GM12878 (cell line): ENCODE results near the gene FERMT2. TPM values are rescaled to one million over a fixed set of nuclear protein-coding genes. Genes with fewer than 3 reads are reported as not detected.

Source experiments
- ATAC-seq: fragments of 200-7000 bp; cut with Tn5 transposase; 3 replicates; pipeline ENCODE4 v1.9.1; 2020; ENCODE audit warnings: mild to moderate bottlenecking, moderate library complexity
- BruUV-seq: library from RNA; stranded (reverse); fragments of 400-500 nt; replicated peaks from 2 replicates; lab custom pipeline; 2021; lab: Mats Ljungman, UMichigan
- CTCF ChIA-PET: fragments of 300-600 bp; sonication (Branson Sonifier 250); formaldehyde crosslinking; extraction: SDS; loops from one replicate; lab custom pipeline; 2021; ENCODE audit warnings: inconsistent platforms; lab: Yijun Ruan, JAX
- POLR2A ChIA-PET: fragments of 350-600 bp; formaldehyde crosslinking; extraction: SDS; loops from one replicate; lab custom pipeline; 2021; ENCODE audit warnings: inconsistent platforms; lab: Charles Lee
- RAD21 ChIA-PET: fragments of 300-600 bp; sonication (Branson Sonifier 250); formaldehyde crosslinking; loops from one replicate; lab custom pipeline; 2023; ENCODE audit warnings: antibody characterized with exemption; ENCODE audit not compliant: unreplicated experiment; lab: Charles Lee
- SMC1A ChIA-PET: fragments of 300-600 bp; sonication (Branson Sonifier 250); formaldehyde crosslinking; loops from one replicate; lab custom pipeline; 2023; ENCODE audit not compliant: unreplicated experiment, uncharacterized antibody; lab: Charles Lee
- DNase-seq: peaks from one replicate; pipeline ENCODE4 v3.0.0-alpha.2; 2011; ENCODE audit warnings: low read depth, low spot score
- FAIRE-seq: peaks from 3 replicates; lab custom pipeline; 2011; peaks lifted over from hg19 to GRCh38; lab: Jason Lieb, UNC
- H2AFZ ChIP-seq: 2 replicates; pipeline ENCODE4 v1.6.0; 2011; ENCODE audit warnings: low read depth, low read length, control low read depth; ENCODE audit not compliant: control insufficient read depth
- H3K27ac ChIP-seq: 2 replicates; pipeline ENCODE4 v1.5.1; 2011; ENCODE audit warnings: control low read depth; ENCODE audit not compliant: control insufficient read depth, insufficient read depth
- H3K27me3 ChIP-seq, 2 experiments: replicated peaks in 1 of 2; 2 replicates each; pipeline versions ENCODE4 v1.6.0 to v1.6.1; 2011; ENCODE audit warnings: low read length in 1 of 2; ENCODE audit not compliant: control insufficient read depth in 2 of 2, insufficient read depth in 2 of 2
- H3K36me3 ChIP-seq, 2 experiments: 2 replicates each; pipeline ENCODE4 v1.5.1; 2011; ENCODE audit warnings: low read length in 1 of 2; ENCODE audit not compliant: control insufficient read depth in 2 of 2, insufficient read depth in 2 of 2
- H3K4me1 ChIP-seq: 2 replicates; pipeline ENCODE4 v1.6.1; 2011; ENCODE audit warnings: mild to moderate bottlenecking, low read length, moderate library complexity, mixed read lengths; ENCODE audit not compliant: control insufficient read depth, insufficient read depth
- H3K4me2 ChIP-seq: 2 replicates; pipeline ENCODE4 v1.6.0; 2011; ENCODE audit warnings: control low read depth; ENCODE audit not compliant: control insufficient read depth, insufficient read depth
- H3K4me3 ChIP-seq: fragments of 200-600 bp; sonication (generic); 2 replicates; pipeline ENCODE4 v1.5.1; 2016
- H3K79me2 ChIP-seq: 2 replicates; pipeline ENCODE4 v1.6.0; 2011; ENCODE audit warnings: low read length; ENCODE audit not compliant: control insufficient read depth, insufficient read depth
- H3K9ac ChIP-seq: 2 replicates; pipeline ENCODE4 v1.8.0; 2011; ENCODE audit warnings: low read length, control low read depth, mixed read lengths; ENCODE audit not compliant: control insufficient read depth, insufficient read depth
- H3K9me3 ChIP-seq: replicated peaks from 3 replicates; pipeline ENCODE4 v1.5.1; 2011; ENCODE audit warnings: mild to moderate bottlenecking, low read length; ENCODE audit not compliant: control insufficient read depth, insufficient read depth
- H4K20me1 ChIP-seq: 2 replicates; pipeline ENCODE4 v1.6.0; 2011; ENCODE audit not compliant: control insufficient read depth, insufficient read depth
- DPF2 ChIP-seq: fragments of 450-650 bp; IDR thresholded peaks from 2 replicates; pipeline ENCODE4 v1.6.1; 2017; ENCODE audit warnings: mild to moderate bottlenecking
- HDGF ChIP-seq: fragments of 450-650 bp; IDR thresholded peaks from 2 replicates; pipeline ENCODE4 v1.6.1; 2016; ENCODE audit warnings: antibody characterized with exemption
- POLR2AphosphoS5 ChIP-seq: IDR thresholded peaks from 2 replicates; pipeline ENCODE4 v1.6.1; 2011; ENCODE audit warnings: mild to moderate bottlenecking, low read length, inconsistent platforms
- SMAD5 ChIP-seq: IDR thresholded peaks from 2 replicates; pipeline ENCODE4 v1.6.1; 2016; ENCODE audit warnings: antibody characterized with exemption, low read depth
- TCF12 ChIP-seq: IDR thresholded peaks from 2 replicates; pipeline ENCODE4 v1.6.1; 2011; ENCODE audit warnings: low read depth, mild to moderate bottlenecking, low read length
- ZNF622 ChIP-seq: fragments of 450-650 bp; IDR thresholded peaks from 2 replicates; pipeline ENCODE4 v1.6.1; 2017; ENCODE audit warnings: mild to moderate bottlenecking, inconsistent platforms
- ZZZ3 ChIP-seq: IDR thresholded peaks from 2 replicates; pipeline ENCODE4 v1.6.1; 2011; ENCODE audit warnings: low read depth; ENCODE audit not compliant: control insufficient read depth, insufficient read length
- WGBS: methylation state at CpG from one replicate; pipeline ENCODE4 v1.1.6; 2016; ENCODE audit warnings: low lambda C conversion rate; ENCODE audit not compliant: insufficient replicate concordance, insufficient coverage; ENCODE audit errors: missing lambda C conversion rate; 5-methylcytosine and 5-hydroxymethylcytosine counted together
- in situ Hi-C: fragments of 300-500 bp; cut with MboI; formaldehyde crosslinking; loops from 9 replicates; pipeline ENCODE4 v1.14.3; 2018; ENCODE audit warnings: mixed read lengths
- intact Hi-C: fragments of 100-400 bp; cut with micrococcal nuclease; formaldehyde crosslinking; loops from one replicate; pipeline ENCODE4 v1.14.2; 2022; ENCODE audit not compliant: unreplicated experiment
- polyA plus RNA-seq, 11 experiments: library from polyadenylated mRNA; depleted of rRNA in 4 of 11; unstranded in 6 of 11; stranded (reverse) in 5 of 11; fragments of >200 nt; fragmentation: Nextera tagmentation in 4 of 11; fragmentation: Illumina TruSeq in 1 of 11; extraction: Ambion mirVana in 4 of 11; extraction: Trizol in 1 of 11; gene quantifications; 1 replicate in 1 of 11; 2 replicates in 10 of 11; pipeline versions ENCODE4 v1.2.1 to v1.2.3, GENCODE V29; 2011 to 2016; ENCODE audit warnings: inconsistent platforms in 2 of 11, missing spikeins in 2 of 11, low read depth in 1 of 11
- total RNA-seq, 4 experiments: library from RNA; depleted of rRNA in 3 of 4; stranded (reverse); fragments of >200 nt in 3 of 4; fragmentation: Illumina TruSeq in 1 of 4; extraction: Trizol in 1 of 4; gene quantifications; 2 replicates each; pipeline versions ENCODE4 v1.2.1 to v1.2.3, GENCODE V29; 2013 to 2021
- TF ChIP-seq, protein P1 (sequence below): IDR thresholded peaks from 2 replicates; pipeline ENCODE4 v1.6.1; 2012; ENCODE audit warnings: mild to moderate bottlenecking, low read depth, low read length

Gene FERMT2
- total and polyA plus RNA-seq, 10 of the 15 experiments (the other 5 are each of a cell fraction or from before 2014, with no cell fraction given): 4.9 to 35.5 (median 19.5) TPM

GRCh38 chr14:52995998-52996397 lies 45.1 kb upstream of the FERMT2 start:
- SMC1A ChIA-PET: no interaction called here
- TF ChIP-seq TCF12 (no peak), ZNF622 (no peak), SMAD5 (no peak), POLR2AphosphoS5 (no peak), HDGF (no peak), ZZZ3 (no peak), DPF2 (no peak)
- TF ChIP-seq, protein P1, sequence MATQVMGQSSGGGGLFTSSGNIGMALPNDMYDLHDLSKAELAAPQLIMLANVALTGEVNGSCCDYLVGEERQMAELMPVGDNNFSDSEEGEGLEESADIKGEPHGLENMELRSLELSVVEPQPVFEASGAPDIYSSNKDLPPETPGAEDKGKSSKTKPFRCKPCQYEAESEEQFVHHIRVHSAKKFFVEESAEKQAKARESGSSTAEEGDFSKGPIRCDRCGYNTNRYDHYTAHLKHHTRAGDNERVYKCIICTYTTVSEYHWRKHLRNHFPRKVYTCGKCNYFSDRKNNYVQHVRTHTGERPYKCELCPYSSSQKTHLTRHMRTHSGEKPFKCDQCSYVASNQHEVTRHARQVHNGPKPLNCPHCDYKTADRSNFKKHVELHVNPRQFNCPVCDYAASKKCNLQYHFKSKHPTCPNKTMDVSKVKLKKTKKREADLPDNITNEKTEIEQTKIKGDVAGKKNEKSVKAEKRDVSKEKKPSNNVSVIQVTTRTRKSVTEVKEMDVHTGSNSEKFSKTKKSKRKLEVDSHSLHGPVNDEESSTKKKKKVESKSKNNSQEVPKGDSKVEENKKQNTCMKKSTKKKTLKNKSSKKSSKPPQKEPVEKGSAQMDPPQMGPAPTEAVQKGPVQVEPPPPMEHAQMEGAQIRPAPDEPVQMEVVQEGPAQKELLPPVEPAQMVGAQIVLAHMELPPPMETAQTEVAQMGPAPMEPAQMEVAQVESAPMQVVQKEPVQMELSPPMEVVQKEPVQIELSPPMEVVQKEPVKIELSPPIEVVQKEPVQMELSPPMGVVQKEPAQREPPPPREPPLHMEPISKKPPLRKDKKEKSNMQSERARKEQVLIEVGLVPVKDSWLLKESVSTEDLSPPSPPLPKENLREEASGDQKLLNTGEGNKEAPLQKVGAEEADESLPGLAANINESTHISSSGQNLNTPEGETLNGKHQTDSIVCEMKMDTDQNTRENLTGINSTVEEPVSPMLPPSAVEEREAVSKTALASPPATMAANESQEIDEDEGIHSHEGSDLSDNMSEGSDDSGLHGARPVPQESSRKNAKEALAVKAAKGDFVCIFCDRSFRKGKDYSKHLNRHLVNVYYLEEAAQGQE: no peak
- H3K4me2 ChIP-seq: no peak overlapping the region
- no TSS peak for BruUV-seq
- FAIRE-seq: no peak
- no peak overlapping the region for H3K9ac ChIP-seq
- no peak for DNase-seq
- peak overlapping the region; percentile 28 for H2AFZ ChIP-seq
- POLR2A ChIA-PET: no interaction called here
- CTCF ChIA-PET: interaction anchor here (1.2 kb wide), 1 partner anchor 11 kb away, joined by 3 read pairs; no protein-coding TSS in a partner anchor
- no peaks in the 10 kb centered on the region for H3K36me3 ChIP-seq
- in situ Hi-C loops (no loop called here), intact Hi-C loops (no loop called here)
- no peak overlapping the region for H3K27ac ChIP-seq
- no peaks in the 10 kb centered on the region for H3K79me2 ChIP-seq
- no peaks in the 10 kb centered on the region for H3K9me3 ChIP-seq
- 37% methylated on average over 1 of the region's 1 CpG for whole genome bisulfite sequencing
- H3K4me3 ChIP-seq: no peak overlapping the region
- no peak for ATAC-seq
- RAD21 ChIA-PET: no interaction called here
- H3K27me3 ChIP-seq: no peaks in the 10 kb centered on the region
- no peaks in the 10 kb centered on the region for H3K4me1 ChIP-seq
- no peaks in the 10 kb centered on the region for H4K20me1 ChIP-seq
